ENCODE results near the gene MEG3.

Gene MEG3

GRCh38 chr14:100834082-100834793 is 8.3 kb downstream of the MEG3 start:
- DNase-seq (ENCODE audit: insufficient read length, low spot score) (no peak), FAIRE-seq (no peak)
- no peak for TF ChIP-seq CTCF (IDR thresholded peaks at IDR 0.05; ENCODE audit: insufficient read depth, missing control alignments)

- DNase-seq (ENCODE audit: insufficient read length, low spot score), result no peak
- no peak for FAIRE-seq
- no peak for TF ChIP-seq CTCF (IDR thresholded peaks at IDR 0.05; ENCODE audit: insufficient read depth, missing control alignments)
Measured at GRCh38 chr14:100834794-100835547, 9.1 kb downstream of the MEG3 start.

- no peak for TF ChIP-seq CTCF (IDR thresholded peaks at IDR 0.05; ENCODE audit: insufficient read depth, missing control alignments)
- FAIRE-seq, result no peak
- no peak for DNase-seq (ENCODE audit: insufficient read length, low spot score)
Measured at GRCh38 chr14:100835548-100836310, 9.8 kb downstream of the MEG3 start.

GRCh38 chr14:100836311-100836805 is 10.4 kb downstream of the MEG3 start:
- no peak for TF ChIP-seq CTCF (IDR thresholded peaks at IDR 0.05; ENCODE audit: insufficient read depth, missing control alignments)
- DNase-seq (ENCODE audit: insufficient read length, low spot score) (no peak), FAIRE-seq (no peak)

GRCh38 chr14:100836941-100837804 is 11.3 kb downstream of the MEG3 start:
- no peak for FAIRE-seq
- TF ChIP-seq CTCF (IDR thresholded peaks at IDR 0.05; ENCODE audit: insufficient read depth, missing control alignments), result no peak
- no peak for DNase-seq (ENCODE audit: insufficient read length, low spot score)

- DNase-seq (ENCODE audit: insufficient read length, low spot score) (no peak), FAIRE-seq (no peak)
- no peak for TF ChIP-seq CTCF (IDR thresholded peaks at IDR 0.05; ENCODE audit: insufficient read depth, missing control alignments)
Measured at GRCh38 chr14:100837805-100838350, 12.0 kb downstream of the MEG3 start.

Data from D721Med (cell line).